ENCODE data around the gene PTPRCAP. TPM values are rescaled to one million over a fixed set of nuclear protein-coding genes. Genes with fewer than 3 reads are reported as not detected.

PTPRCAP gene
- total and polyA plus RNA-seq, 9 of the 15 experiments (the other 6 are each of a cell fraction or from before 2014, with no cell fraction given), result 0.22 to 2.0 (median 1.1) TPM; not detected in 4

DNA sequence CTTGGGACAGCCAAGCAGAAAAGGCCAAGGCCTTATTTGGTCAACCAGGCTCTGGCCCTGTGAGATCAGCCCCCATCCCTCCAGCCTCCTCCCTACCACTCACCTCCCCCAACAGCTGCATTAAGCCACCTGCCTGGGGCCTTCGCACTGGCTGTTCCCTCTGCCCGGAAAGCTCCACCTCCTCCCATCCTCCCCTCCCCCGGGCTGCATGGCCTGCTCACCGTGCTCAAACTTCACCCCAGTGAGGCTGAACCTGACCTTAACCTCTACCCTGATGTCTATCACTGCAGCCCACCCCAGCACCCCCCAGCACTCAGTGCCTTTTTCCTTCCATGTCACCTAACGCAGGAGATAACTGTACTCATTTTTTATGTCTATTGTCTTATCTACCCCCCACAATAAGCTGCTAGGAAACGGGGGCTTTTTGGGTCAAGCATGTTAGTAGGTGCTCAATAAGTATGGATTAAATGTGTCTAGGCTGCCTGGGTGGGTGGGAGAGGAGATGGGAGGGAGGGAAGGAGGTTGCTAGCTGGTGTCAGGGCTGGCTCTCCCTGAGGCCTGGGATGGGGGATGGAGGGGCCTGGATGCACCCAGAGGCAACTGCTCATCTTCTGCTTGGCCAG is 912 bp downstream of the PTPRCAP start (continued):
- TF ChIP-seq, protein P1, sequence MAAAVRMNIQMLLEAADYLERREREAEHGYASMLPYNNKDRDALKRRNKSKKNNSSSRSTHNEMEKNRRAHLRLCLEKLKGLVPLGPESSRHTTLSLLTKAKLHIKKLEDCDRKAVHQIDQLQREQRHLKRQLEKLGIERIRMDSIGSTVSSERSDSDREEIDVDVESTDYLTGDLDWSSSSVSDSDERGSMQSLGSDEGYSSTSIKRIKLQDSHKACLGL (CRISPR knock-in tag; IDR thresholded peaks at IDR 0.05; ENCODE audit: borderline replicate concordance, poor library complexity, severe bottlenecking), result no peak
- TF ChIP-seq PHB (CRISPR knock-in tag; IDR thresholded peaks at IDR 0.05), result no peak
- no peak for TF ChIP-seq HNRNPLL (IDR thresholded peaks at IDR 0.05; ENCODE audit: low read depth, low read length, poor library complexity, severe bottlenecking)
- TF ChIP-seq HMG20A (CRISPR knock-in tag; conservative IDR thresholded peaks at IDR 0.05), result no peak
- TF ChIP-seq, protein P2, sequence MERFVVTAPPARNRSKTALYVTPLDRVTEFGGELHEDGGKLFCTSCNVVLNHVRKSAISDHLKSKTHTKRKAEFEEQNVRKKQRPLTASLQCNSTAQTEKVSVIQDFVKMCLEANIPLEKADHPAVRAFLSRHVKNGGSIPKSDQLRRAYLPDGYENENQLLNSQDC (CRISPR knock-in tag; IDR thresholded peaks at IDR 0.05), result no peak
- TF ChIP-seq, protein P3, sequence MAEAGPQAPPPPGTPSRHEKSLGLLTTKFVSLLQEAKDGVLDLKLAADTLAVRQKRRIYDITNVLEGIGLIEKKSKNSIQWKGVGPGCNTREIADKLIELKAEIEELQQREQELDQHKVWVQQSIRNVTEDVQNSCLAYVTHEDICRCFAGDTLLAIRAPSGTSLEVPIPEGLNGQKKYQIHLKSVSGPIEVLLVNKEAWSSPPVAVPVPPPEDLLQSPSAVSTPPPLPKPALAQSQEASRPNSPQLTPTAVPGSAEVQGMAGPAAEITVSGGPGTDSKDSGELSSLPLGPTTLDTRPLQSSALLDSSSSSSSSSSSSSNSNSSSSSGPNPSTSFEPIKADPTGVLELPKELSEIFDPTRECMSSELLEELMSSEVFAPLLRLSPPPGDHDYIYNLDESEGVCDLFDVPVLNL (CRISPR knock-in tag; IDR thresholded peaks at IDR 0.05; ENCODE audit: low read depth), result no peak
- peak; percentile 50 for TF ChIP-seq CTBP1 (IDR thresholded peaks at IDR 0.05; ENCODE audit: borderline replicate concordance)
- no peak for TF ChIP-seq TGIF2 (CRISPR knock-in tag; IDR thresholded peaks at IDR 0.05)
- no peak for TF ChIP-seq NFE2 (IDR thresholded peaks at IDR 0.05; ENCODE audit: low read depth)
- TF ChIP-seq GABPA (tag; conservative IDR thresholded peaks at IDR 0.05; ENCODE audit: low read depth), result peak; percentile 7; the same call in 1 of the 2 replicates
- TF ChIP-seq MAFF (IDR thresholded peaks at IDR 0.05; ENCODE audit: low read length), result no peak
- TF ChIP-seq ZNF134 (CRISPR knock-in tag; conservative IDR thresholded peaks at IDR 0.05), result no peak
- TF ChIP-seq, protein P4, sequence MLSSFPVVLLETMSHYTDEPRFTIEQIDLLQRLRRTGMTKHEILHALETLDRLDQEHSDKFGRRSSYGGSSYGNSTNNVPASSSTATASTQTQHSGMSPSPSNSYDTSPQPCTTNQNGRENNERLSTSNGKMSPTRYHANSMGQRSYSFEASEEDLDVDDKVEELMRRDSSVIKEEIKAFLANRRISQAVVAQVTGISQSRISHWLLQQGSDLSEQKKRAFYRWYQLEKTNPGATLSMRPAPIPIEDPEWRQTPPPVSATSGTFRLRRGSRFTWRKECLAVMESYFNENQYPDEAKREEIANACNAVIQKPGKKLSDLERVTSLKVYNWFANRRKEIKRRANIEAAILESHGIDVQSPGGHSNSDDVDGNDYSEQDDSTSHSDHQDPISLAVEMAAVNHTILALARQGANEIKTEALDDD (IDR thresholded peaks at IDR 0.05), result peak; percentile 65; the same call in 1 of the 2 replicates
- TF ChIP-seq ZNF696 (CRISPR knock-in tag; conservative IDR thresholded peaks at IDR 0.05), result no peak
- TF ChIP-seq, protein P5, sequence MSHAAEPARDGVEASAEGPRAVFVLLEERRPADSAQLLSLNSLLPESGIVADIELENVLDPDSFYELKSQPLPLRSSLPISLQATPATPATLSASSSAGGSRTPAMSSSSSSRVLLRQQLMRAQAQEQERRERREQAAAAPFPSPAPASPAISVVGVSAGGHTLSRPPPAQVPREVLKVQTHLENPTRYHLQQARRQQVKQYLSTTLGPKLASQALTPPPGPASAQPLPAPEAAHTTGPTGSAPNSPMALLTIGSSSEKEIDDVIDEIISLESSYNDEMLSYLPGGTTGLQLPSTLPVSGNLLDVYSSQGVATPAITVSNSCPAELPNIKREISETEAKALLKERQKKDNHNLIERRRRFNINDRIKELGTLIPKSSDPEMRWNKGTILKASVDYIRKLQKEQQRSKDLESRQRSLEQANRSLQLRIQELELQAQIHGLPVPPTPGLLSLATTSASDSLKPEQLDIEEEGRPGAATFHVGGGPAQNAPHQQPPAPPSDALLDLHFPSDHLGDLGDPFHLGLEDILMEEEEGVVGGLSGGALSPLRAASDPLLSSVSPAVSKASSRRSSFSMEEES (CRISPR knock-in tag; IDR thresholded peaks at IDR 0.05), result no peak
- peak in 1 of 2 experiments; percentile 64; a peak in 1 of 4 replicates for TF ChIP-seq HDAC1 (IDR thresholded peaks at IDR 0.05)
- no peak for TF ChIP-seq MCM5 (IDR thresholded peaks at IDR 0.05; ENCODE audit: low read depth)
- TF ChIP-seq NFE2L1 (tag; IDR thresholded peaks at IDR 0.05; ENCODE audit: borderline replicate concordance, low read depth), result no peak
- TF ChIP-seq, protein P6, sequence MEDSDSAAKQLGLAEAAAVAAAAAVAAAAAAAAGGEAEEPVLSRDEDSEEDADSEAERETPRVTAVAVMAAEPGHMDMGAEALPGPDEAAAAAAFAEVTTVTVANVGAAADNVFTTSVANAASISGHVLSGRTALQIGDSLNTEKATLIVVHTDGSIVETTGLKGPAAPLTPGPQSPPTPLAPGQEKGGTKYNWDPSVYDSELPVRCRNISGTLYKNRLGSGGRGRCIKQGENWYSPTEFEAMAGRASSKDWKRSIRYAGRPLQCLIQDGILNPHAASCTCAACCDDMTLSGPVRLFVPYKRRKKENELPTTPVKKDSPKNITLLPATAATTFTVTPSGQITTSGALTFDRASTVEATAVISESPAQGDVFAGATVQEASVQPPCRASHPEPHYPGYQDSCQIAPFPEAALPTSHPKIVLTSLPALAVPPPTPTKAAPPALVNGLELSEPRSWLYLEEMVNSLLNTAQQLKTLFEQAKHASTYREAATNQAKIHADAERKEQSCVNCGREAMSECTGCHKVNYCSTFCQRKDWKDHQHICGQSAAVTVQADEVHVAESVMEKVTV (CRISPR knock-in tag; IDR thresholded peaks at IDR 0.05), result no peak
- TF ChIP-seq DACH1 (IDR thresholded peaks at IDR 0.05; ENCODE audit: partially characterized antibody), result peak; percentile 38
- no peak for TF ChIP-seq IFI16 (CRISPR knock-in tag; IDR thresholded peaks at IDR 0.05)
- no peak for TF ChIP-seq RBM15 (IDR thresholded peaks at IDR 0.05; ENCODE audit: insufficient read depth, low read length)
